GM23338 (cell line): Measurements from ENCODE around the gene EEF1AKMT2. TPM values are rescaled to one million over a fixed set of nuclear protein-coding genes. Genes with fewer than 3 reads are reported as not detected.

ENCODE experiments used
- ATAC-seq: fragments of 200-7000 bp; cut with Tn5 transposase; 3 replicates; pipeline ENCODE4 v1.9.1; 2020
- DNase-seq: peaks from one replicate; pipeline ENCODE4 v3.0.0-alpha.2; 2015; ENCODE audit warnings: low spot score
- H2AFZ ChIP-seq: fragments of 200-600 bp; sonication (generic); 2 replicates; pipeline ENCODE4 v1.8.0; 2016; ENCODE audit warnings: antibody characterized with exemption, mild to moderate bottlenecking, moderate library complexity
- H3F3A ChIP-seq: fragments of 200-600 bp; sonication (generic); replicated peaks from 2 replicates; pipeline ENCODE4 v1.8.0; 2017; ENCODE audit warnings: antibody characterized with exemption, mixed run types, low read depth
- H3K27ac ChIP-seq: fragments of 200-600 bp; sonication (generic); 2 replicates; pipeline ENCODE4 v1.6.1; 2016; ENCODE audit warnings: low read depth
- H3K27me3 ChIP-seq: fragments of 200-600 bp; sonication (generic); 2 replicates; pipeline ENCODE4 v1.8.0; 2016; ENCODE audit warnings: mild to moderate bottlenecking, mixed run types, moderate library complexity; ENCODE audit not compliant: insufficient read depth
- H3K36me3 ChIP-seq: fragments of 200-600 bp; sonication (generic); 2 replicates; pipeline ENCODE4 v1.8.0; 2016; ENCODE audit warnings: mild to moderate bottlenecking; ENCODE audit not compliant: insufficient read depth
- H3K4me1 ChIP-seq: fragments of 200-600 bp; sonication (generic); 2 replicates; pipeline ENCODE4 v1.8.0; 2016; ENCODE audit warnings: mild to moderate bottlenecking, moderate library complexity; ENCODE audit not compliant: insufficient read depth
- H3K4me2 ChIP-seq: fragments of 200-600 bp; sonication (generic); 2 replicates; pipeline ENCODE4 v1.7.1; 2017; ENCODE audit warnings: mixed run types
- H3K4me3 ChIP-seq: fragments of 200-600 bp; sonication (generic); 2 replicates; pipeline ENCODE4 v1.6.1; 2016; ENCODE audit warnings: mixed run types
- H3K79me2 ChIP-seq: fragments of 200-600 bp; sonication (generic); replicated peaks from 2 replicates; pipeline ENCODE4 v1.8.0; 2017; ENCODE audit warnings: mild to moderate bottlenecking; ENCODE audit not compliant: insufficient read depth
- H3K9me2 ChIP-seq: fragments of 200-600 bp; sonication (generic); 2 replicates; pipeline ENCODE4 v1.8.0; 2017; ENCODE audit not compliant: insufficient read depth
- H4K20me1 ChIP-seq: fragments of 200-600 bp; sonication (generic); replicated peaks from 2 replicates; pipeline ENCODE4 v1.8.0; 2017; ENCODE audit warnings: mild to moderate bottlenecking; ENCODE audit not compliant: insufficient read depth
- H3K27ac Mint-ChIP-seq: 2 replicates; pipeline ENCODE4 v1.8.0; 2020; ENCODE audit warnings: inconsistent platforms, mild to moderate bottlenecking, moderate library complexity, mixed read lengths
- H3K27me3 Mint-ChIP-seq: 3 replicates; pipeline ENCODE4 v1.8.0; 2022; ENCODE audit warnings: low read depth, mild to moderate bottlenecking, moderate library complexity, mixed read lengths, inconsistent platforms; ENCODE audit not compliant: insufficient read depth, poor library complexity
- H3K36me3 Mint-ChIP-seq: 3 replicates; pipeline ENCODE4 v1.8.0; 2021; ENCODE audit warnings: low read depth, mild to moderate bottlenecking, inconsistent platforms, moderate library complexity, mixed read lengths
- H3K4me1 Mint-ChIP-seq: 3 replicates; pipeline ENCODE4 v1.8.0; 2020; ENCODE audit warnings: mild to moderate bottlenecking, inconsistent platforms, mixed read lengths
- H3K4me3 Mint-ChIP-seq: 3 replicates; pipeline ENCODE4 v1.8.0; 2021; ENCODE audit warnings: moderate library complexity, mild to moderate bottlenecking, inconsistent platforms, mixed read lengths
- H3K9me3 Mint-ChIP-seq: 3 replicates; pipeline ENCODE4 v1.8.0; 2020; ENCODE audit warnings: moderate library complexity, mild to moderate bottlenecking, inconsistent platforms, mixed read lengths
- EZH2 ChIP-seq: fragments of 200-600 bp; sonication (generic); IDR thresholded peaks from one replicate; pipeline ENCODE4 v1.8.0; 2017; ENCODE audit warnings: antibody characterized with exemption, mild to moderate bottlenecking, low read depth; ENCODE audit not compliant: unreplicated experiment
- NANOG ChIP-seq: IDR thresholded peaks from 2 replicates; pipeline ENCODE4 v1.6.1; 2016; ENCODE audit warnings: antibody characterized with exemption, borderline replicate concordance
- POLR2AphosphoS5 ChIP-seq: IDR thresholded peaks from 2 replicates; pipeline ENCODE4 v1.6.1; 2016; ENCODE audit warnings: antibody characterized with exemption, low read depth
- ZNF114 ChIP-seq: fragments of 250-450 bp; sonication (Bioruptor Pico); IDR thresholded peaks from 2 replicates; pipeline ENCODE4 v1.5.0; 2020; ENCODE audit warnings: mild to moderate bottlenecking, moderate library complexity
- ZNF331 ChIP-seq: fragments of 250-450 bp; sonication (Bioruptor Pico); IDR thresholded peaks from 2 replicates; pipeline ENCODE4 v1.5.0; 2020; ENCODE audit warnings: low read depth, mild to moderate bottlenecking, moderate library complexity
- polyA plus RNA-seq: library from polyadenylated mRNA; unstranded; fragments of >200 nt; fragmentation: Nextera tagmentation; extraction: Ambion mirVana; gene quantifications from 2 replicates; pipeline ENCODE4 v1.2.1, GENCODE V29; 2016
- total RNA-seq: library from RNA; depleted of rRNA; stranded (reverse); fragments of >200 nt; shearing (Covaris generic); gene quantifications from 2 replicates; pipeline ENCODE4 v1.2.3, GENCODE V29; 2014
- TF ChIP-seq, protein P1 (sequence below): IDR thresholded peaks from one replicate; pipeline ENCODE4 v1.6.1; 2018; ENCODE audit warnings: antibody characterized with exemption; ENCODE audit not compliant: unreplicated experiment

EEF1AKMT2 gene
- total and polyA plus RNA-seq, 2 experiments from 2014 or later, result 35.0 to 38.0 TPM

DNA sequence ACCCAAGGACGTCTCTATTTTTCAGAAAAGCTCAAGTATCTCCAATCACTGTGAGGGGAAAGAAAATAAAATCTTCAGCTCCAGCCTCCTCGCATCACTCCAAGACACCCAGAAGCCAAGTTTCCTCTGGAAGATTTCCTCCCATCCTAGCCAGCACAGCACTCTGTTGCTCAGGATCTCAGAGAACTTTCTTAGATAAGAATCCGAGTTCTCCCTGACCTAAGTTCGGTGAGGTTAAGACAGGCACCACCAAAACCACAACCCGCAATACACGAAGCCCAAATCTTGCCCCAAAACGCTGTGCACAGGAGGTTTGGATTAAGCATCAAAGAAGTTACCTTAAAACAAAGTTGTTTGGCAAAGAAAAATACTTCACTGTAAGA, 51.7 kb downstream of the EEF1AKMT2 start:
- 0 out of 2 replicates have a peak overlapping the region, but pooled peaks have one; percentile 18 for H3K27ac Mint-ChIP-seq
- H2AFZ ChIP-seq, result no peak overlapping the region
- H3K79me2 ChIP-seq, result peaks cover 24% of the 10 kb centered on the region
- peaks cover 24% of the 10 kb centered on the region for H4K20me1 ChIP-seq
- peaks cover 61% of the 10 kb centered on the region for H3K4me1 ChIP-seq
- no peak for ATAC-seq
- H3K9me3 Mint-ChIP-seq, result no peaks in the 10 kb centered on the region
- peaks cover 29% of the 10 kb centered on the region for H3K27me3 ChIP-seq
- peak; percentile 35 for DNase-seq
- H3K27me3 Mint-ChIP-seq, result peaks cover 39% of the 10 kb centered on the region
- H3K9me2 ChIP-seq, result no peaks in the 10 kb centered on the region
- peak overlapping the region; percentile 55 for H3K4me3 Mint-ChIP-seq
- 0 out of 2 replicates have a peak, but pooled peaks cover 3% of the 10 kb centered on the region for H3F3A ChIP-seq
- H3K4me2 ChIP-seq, result peak overlapping the region; percentile 44
- no peak overlapping the region for H3K27ac ChIP-seq
- TF ChIP-seq, protein P1, sequence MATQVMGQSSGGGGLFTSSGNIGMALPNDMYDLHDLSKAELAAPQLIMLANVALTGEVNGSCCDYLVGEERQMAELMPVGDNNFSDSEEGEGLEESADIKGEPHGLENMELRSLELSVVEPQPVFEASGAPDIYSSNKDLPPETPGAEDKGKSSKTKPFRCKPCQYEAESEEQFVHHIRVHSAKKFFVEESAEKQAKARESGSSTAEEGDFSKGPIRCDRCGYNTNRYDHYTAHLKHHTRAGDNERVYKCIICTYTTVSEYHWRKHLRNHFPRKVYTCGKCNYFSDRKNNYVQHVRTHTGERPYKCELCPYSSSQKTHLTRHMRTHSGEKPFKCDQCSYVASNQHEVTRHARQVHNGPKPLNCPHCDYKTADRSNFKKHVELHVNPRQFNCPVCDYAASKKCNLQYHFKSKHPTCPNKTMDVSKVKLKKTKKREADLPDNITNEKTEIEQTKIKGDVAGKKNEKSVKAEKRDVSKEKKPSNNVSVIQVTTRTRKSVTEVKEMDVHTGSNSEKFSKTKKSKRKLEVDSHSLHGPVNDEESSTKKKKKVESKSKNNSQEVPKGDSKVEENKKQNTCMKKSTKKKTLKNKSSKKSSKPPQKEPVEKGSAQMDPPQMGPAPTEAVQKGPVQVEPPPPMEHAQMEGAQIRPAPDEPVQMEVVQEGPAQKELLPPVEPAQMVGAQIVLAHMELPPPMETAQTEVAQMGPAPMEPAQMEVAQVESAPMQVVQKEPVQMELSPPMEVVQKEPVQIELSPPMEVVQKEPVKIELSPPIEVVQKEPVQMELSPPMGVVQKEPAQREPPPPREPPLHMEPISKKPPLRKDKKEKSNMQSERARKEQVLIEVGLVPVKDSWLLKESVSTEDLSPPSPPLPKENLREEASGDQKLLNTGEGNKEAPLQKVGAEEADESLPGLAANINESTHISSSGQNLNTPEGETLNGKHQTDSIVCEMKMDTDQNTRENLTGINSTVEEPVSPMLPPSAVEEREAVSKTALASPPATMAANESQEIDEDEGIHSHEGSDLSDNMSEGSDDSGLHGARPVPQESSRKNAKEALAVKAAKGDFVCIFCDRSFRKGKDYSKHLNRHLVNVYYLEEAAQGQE, result no peak
- TF ChIP-seq ZNF114 (CRISPR knock-in tag), result no peak
- H3K36me3 ChIP-seq, result no peaks in the 10 kb centered on the region
- no peaks in the 10 kb centered on the region for H3K36me3 Mint-ChIP-seq
- peaks cover 70% of the 10 kb centered on the region for H3K4me1 Mint-ChIP-seq
- H3K4me3 ChIP-seq, result peak overlapping the region; percentile 21; the same call in 1 of the 2 replicates

DNA sequence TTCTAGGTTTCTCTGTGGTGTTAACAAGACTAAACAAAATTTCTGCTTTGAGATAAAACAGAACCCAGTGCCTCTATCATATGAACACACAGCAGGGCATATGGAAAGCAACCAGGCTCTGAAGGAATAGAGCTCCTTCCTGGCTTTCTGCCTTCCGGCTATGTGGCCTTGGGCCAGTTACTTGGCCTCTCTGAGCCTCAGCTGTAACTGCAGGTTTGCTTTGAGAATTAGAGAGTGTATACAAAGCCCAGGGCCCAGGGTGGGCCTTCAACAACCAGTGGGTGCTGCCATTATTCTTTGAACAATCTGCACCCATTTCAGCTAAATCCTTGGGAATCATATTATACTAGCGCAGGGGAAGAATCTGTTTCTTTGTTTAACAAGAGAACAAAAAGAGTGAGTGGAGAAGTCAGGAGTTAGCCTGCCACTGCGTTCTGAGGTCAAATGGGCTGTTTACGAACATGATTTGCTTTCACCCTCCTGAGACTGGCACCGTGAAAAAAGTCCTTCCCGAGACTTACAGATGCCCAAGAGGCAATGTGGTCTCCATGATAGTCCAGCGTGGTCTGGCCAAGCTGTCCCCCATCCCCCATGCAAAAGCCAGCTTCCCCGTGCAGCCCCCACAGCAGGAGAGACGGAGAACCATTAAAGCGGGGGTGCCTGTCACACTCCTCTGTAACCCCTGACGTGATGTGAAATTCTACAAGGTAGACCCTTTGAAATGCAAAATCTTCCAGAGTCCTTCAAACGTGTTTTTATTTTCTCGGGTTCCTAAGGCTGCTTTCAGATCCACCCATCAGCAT, 52.4 kb downstream of the EEF1AKMT2 start:
- TF ChIP-seq EZH2 (no peak), NANOG (no peak), POLR2AphosphoS5 (no peak), ZNF331 (CRISPR knock-in tag) (no peak)
- DNase-seq, result peak; percentile 33
- Histone ChIP-seq H3K9me2 (no peaks in the 10 kb centered on the region), H3K27me3 (peaks cover 29% of the 10 kb centered on the region), H3K36me3 (no peaks in the 10 kb centered on the region), H3F3A (0 out of 2 replicates have a peak, but pooled peaks cover 3% of the 10 kb centered on the region), H4K20me1 (peaks cover 26% of the 10 kb centered on the region), H3K4me3 (peak overlapping the region; percentile 21; the same call in 1 of the 2 replicates), H3K27ac (no peak overlapping the region), H3K79me2 (peaks cover 24% of the 10 kb centered on the region), H3K4me1 (peaks cover 57% of the 10 kb centered on the region), H2AFZ (no peak overlapping the region), H3K4me2 (peak overlapping the region; percentile 44)
- Mint-ChIP-seq H3K4me3 (peak overlapping the region; percentile 55), H3K9me3 (no peaks in the 10 kb centered on the region), H3K36me3 (no peaks in the 10 kb centered on the region), H3K27me3 (peaks cover 39% of the 10 kb centered on the region), H3K27ac (0 out of 2 replicates have a peak overlapping the region, but pooled peaks have one; percentile 18), H3K4me1 (peaks cover 66% of the 10 kb centered on the region)
- no peak for ATAC-seq
